Right lobe of liver (tissue), 6 donors: ENCODE results near the gene PSMB1. TPM values are rescaled to one million over a fixed set of nuclear protein-coding genes. Genes with fewer than 3 reads are reported as not detected.
"Not testable (repeated sequence)": the region's sequence is repeated elsewhere in the genome, so short reads cannot be mapped to it uniquely, and the experiment has no call there.

Experiments
- ATAC-seq, 4 donors: fragments of 200-7000 bp; cut with Tn5 transposase; one replicate each; pipeline ENCODE4 v1.9.1; 2020; ENCODE audit warnings: mild to moderate bottlenecking in 4 of 4, moderate library complexity in 4 of 4
- DNase-seq, 3 donors: peaks; one replicate each; pipeline ENCODE4 v3.0.0-alpha.2; 2020
- H3K27ac ChIP-seq, 3 donors: fragments of 200-600 bp; one replicate each; pipeline ENCODE4 v1.8.0; 2022
- H3K27me3 ChIP-seq, 2 donors: fragments of 200-600 bp; one replicate each; pipeline ENCODE4 v1.8.0; 2022
- H3K36me3 ChIP-seq, 4 donors: fragments of 200-600 bp; sonication (generic) in 1 of 4; one replicate each; pipeline versions ENCODE4 v1.5.1 to v1.8.0; 2017 to 2022; ENCODE audit warnings: control low read depth in 1 of 4
- H3K4me1 ChIP-seq, 4 donors: fragments of 200-600 bp; sonication (generic) in 1 of 4; one replicate each; pipeline versions ENCODE4 v1.5.1 to v1.8.0; 2017 to 2022; ENCODE audit warnings: control low read depth in 1 of 4
- H3K4me3 ChIP-seq, 3 donors: fragments of 200-600 bp; one replicate each; pipeline ENCODE4 v1.8.0; 2022
- H3K9me3 ChIP-seq, 4 donors: fragments of 200-600 bp; sonication (generic) in 1 of 4; one replicate each; pipeline versions ENCODE4 v1.5.1 to v1.8.0; 2017 to 2022; ENCODE audit warnings: control low read depth in 1 of 4
- CTCF ChIP-seq, 4 donors: fragments of 200-600 bp in 3 of 4; fragments of 450-650 bp in 1 of 4; IDR thresholded peaks; one replicate each; pipeline versions ENCODE4 v1.5.1 to v1.8.0; 2016 to 2022; ENCODE audit warnings: antibody characterized with exemption in 4 of 4, mild to moderate bottlenecking in 2 of 4
- POLR2A ChIP-seq: fragments of 450-650 bp; IDR thresholded peaks from one replicate; pipeline ENCODE4 v1.6.1; 2017; ENCODE audit warnings: antibody characterized with exemption, mild to moderate bottlenecking
- WGBS: methylation state at CpG from one replicate; pipeline ENCODE4 v1.1.6; 2018; ENCODE audit warnings: low coverage, low lambda C conversion rate; ENCODE audit not compliant: insufficient coverage; ENCODE audit errors: missing lambda C conversion rate; 5-methylcytosine and 5-hydroxymethylcytosine counted together
- intact Hi-C, 2 donors: fragments of 100-400 bp; cut with DNase I; formaldehyde crosslinking; loops; one replicate each; pipeline versions ENCODE4 v1.11.2 to v1.14.1; 2022
- total RNA-seq, 6 experiments: library from RNA; depleted of rRNA in 2 of 6; stranded (reverse); fragments of >200 nt in 2 of 6; fragmentation: NEBNext Ultra II Directional in 3 of 6; extraction: Animal tissue kit (Norgen Biotek cat#: 25700) in 3 of 6; gene quantifications; one replicate each; pipeline versions ENCODE4 v1.1.0 to v1.2.4, GENCODE V29; 2016 to 2023
- donor health status: DM: no; HTN: yes; CAD: no.
- donor health status: DM: no; HTN: no; CAD: no.
- donor health status: DM: no; HTN: no; CAD: no.
- donor health status: DM: no; HTN: yes; CAD: no.
- donor health status: DM: no; HTN: yes; CAD: no.

Gene PSMB1
- total RNA-seq, 6 experiments from 2014 or later, result 90.3 to 164 (median 111) TPM

GRCh38 chr6:170504479-170504878, 48.6 kb downstream of the PSMB1 start:
- Histone ChIP-seq H3K27ac (no peak overlapping the region), H3K27me3 (no peaks in the 10 kb centered on the region), H3K9me3 (no peaks in the 10 kb centered on the region), H3K4me3 (no peak overlapping the region), H3K36me3 (no peaks in the 10 kb centered on the region), H3K4me1 (no peaks in the 10 kb centered on the region)
- intact Hi-C loops, result no loop called here
- WGBS, result 65% methylated on average over 4 of the region's 4 CpGs
- no peak for TF ChIP-seq CTCF (IDR thresholded peaks at IDR 0.05)
- TF ChIP-seq POLR2A, result no peak
- ATAC-seq, result no peak
- DNase-seq, result no peak

- H3K36me3 ChIP-seq, result no peaks in the 10 kb centered on the region
- no peaks in the 10 kb centered on the region for H3K27me3 ChIP-seq
- ATAC-seq (no peak), DNase-seq (no peak)
- H3K9me3 ChIP-seq, result no peaks in the 10 kb centered on the region
- H3K27ac ChIP-seq, result no peak overlapping the region
- H3K4me1 ChIP-seq, result no peaks in the 10 kb centered on the region
- no peak for TF ChIP-seq CTCF (IDR thresholded peaks at IDR 0.05)
- TF ChIP-seq POLR2A, result no peak
- intact Hi-C loops, result no loop called here
- no peak overlapping the region for H3K4me3 ChIP-seq
Observed at GRCh38 chr6:170503414-170503761, 49.7 kb downstream of the PSMB1 start.

GRCh38 chr6:170502733-170503413, 50.2 kb downstream of the PSMB1 start:
- H3K4me1 ChIP-seq, H3K36me3 ChIP-seq, H3K9me3 ChIP-seq, H3K27ac ChIP-seq, DNase-seq, H3K27me3 ChIP-seq, ATAC-seq, H3K4me3 ChIP-seq, intact Hi-C loops: not testable (repeated sequence)
- WGBS, result no CpG with 5 or more reads among the region's 2 CpGs

- H3K4me1 ChIP-seq, H3K27me3 ChIP-seq, DNase-seq, H3K27ac ChIP-seq, H3K36me3 ChIP-seq, H3K9me3 ChIP-seq, H3K4me3 ChIP-seq, ATAC-seq, intact Hi-C loops: not testable (repeated sequence)
- 69% methylated on average over 2 of the region's 2 CpGs for WGBS
Observed at GRCh38 chr6:170502268-170502667, 50.8 kb downstream of the PSMB1 start.

GRCh38 chr6:170500955-170501590, 52.0 kb downstream of the PSMB1 start:
- Histone ChIP-seq H3K4me1 (no peaks in the 10 kb centered on the region), H3K36me3 (no peaks in the 10 kb centered on the region), H3K27ac (no peak overlapping the region), H3K27me3 (no peaks in the 10 kb centered on the region), H3K9me3 (no peaks in the 10 kb centered on the region), H3K4me3 (no peak overlapping the region)
- 15% methylated on average over 2 of the region's 3 CpGs for WGBS
- ATAC-seq (no peak), DNase-seq (no peak)
- intact Hi-C loops, result no loop called here
- TF ChIP-seq POLR2A, result no peak
- no peak for TF ChIP-seq CTCF (IDR thresholded peaks at IDR 0.05)
